HG02588 (cell line): ENCODE results near the gene NTRK3.

ENCODE experiments used
- ATAC-seq: cut with Tn5 transposase; IDR thresholded peaks from one replicate; pipeline ENCODE4 v1.9.1; 2021; ENCODE audit warnings: mild to moderate bottlenecking, moderate library complexity; ENCODE audit not compliant: unreplicated experiment

Gene NTRK3

GRCh38 chr15:88188300-88188699, 68.2 kb downstream of the NTRK3 start:
- ATAC-seq, result no peak

GRCh38 chr15:88187195-88187594, 69.3 kb downstream of the NTRK3 start:
- no peak for ATAC-seq

- no peak for ATAC-seq
These were observed 71.0 kb downstream of the NTRK3 start for GRCh38 chr15:88185584-88185983.

- no peak for ATAC-seq
These were observed 74.9 kb downstream of the NTRK3 start for GRCh38 chr15:88181613-88182012.

- peak; percentile 81 for ATAC-seq
These were observed 77.0 kb downstream of the NTRK3 start for GRCh38 chr15:88179562-88179961.

GRCh38 chr15:88178631-88179030, 77.9 kb downstream of the NTRK3 start:
- no peak for ATAC-seq

- ATAC-seq, result no peak
These were observed 79.1 kb downstream of the NTRK3 start for GRCh38 chr15:88177451-88177850.

GRCh38 chr15:88174571-88174970, 82.0 kb downstream of the NTRK3 start:
- no peak for ATAC-seq

DNA sequence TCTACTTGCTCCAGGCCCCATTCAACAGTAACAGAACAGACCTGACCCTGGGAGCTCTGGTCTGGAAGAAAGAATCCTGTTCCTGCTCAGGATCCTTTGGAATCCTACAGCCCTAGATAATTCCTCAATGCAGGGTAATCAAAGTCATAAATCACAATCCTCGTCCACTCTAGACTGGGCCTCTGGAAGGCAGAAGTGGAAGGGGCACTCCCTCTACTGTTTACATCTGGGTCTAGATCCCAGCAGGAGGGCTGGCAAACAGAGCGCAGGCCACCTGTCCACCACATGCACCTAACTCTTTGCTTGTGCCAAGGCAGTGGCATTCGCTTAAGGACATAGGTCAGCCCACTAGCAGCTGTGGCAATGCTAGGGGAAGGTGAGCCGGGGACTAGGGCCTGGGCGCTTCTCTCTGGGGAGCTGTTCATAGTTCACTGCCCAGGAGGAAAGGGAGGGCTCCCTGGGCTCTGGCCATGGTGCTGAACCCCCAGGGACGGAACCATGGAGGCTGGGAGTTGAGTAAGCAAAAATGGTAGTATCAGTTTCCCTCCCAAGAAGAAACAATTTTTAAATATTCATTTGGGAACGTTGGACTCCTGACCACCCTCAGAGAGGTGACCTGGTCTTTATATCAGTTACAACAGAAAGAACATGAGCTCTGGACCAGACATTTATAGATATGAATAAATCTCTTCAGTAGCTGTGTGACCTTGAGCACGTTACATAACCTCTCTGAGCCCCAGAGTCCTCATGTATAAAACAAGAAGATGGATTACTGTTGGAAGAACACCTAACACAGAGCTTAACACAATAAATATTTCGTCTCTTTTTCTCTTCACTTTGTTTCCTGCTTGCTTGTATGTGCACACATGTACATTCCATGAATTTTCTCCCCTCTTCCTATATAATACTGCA, 90.2 kb downstream of the NTRK3 start:
- ATAC-seq, result no peak

DNA sequence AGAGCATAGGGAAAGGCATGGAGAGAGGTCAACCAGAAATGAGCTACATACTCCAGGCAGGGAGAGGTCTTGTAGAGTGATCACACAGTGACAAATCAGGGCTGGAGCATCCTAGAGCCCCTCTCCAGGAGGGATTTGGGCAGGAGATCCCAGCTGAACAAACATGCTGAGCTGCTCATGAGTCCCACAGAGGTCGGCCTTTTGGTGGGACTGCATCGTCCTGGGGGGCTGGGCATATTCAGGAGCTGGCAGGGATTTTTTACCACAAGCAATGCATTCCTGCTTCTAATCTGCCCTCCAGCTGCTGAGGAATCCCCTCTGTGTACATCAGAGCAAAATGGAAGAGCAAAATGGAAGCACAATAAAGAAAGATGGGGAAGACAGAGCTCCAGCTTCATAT, 94.9 kb downstream of the NTRK3 start:
- no peak for ATAC-seq

- ATAC-seq, result no peak
These were observed 101.2 kb downstream of the NTRK3 start for GRCh38 chr15:88155310-88155709.

- ATAC-seq, result no peak
These were observed 103.9 kb downstream of the NTRK3 start for GRCh38 chr15:88152672-88153071.

GRCh38 chr15:88147760-88148159, 108.8 kb downstream of the NTRK3 start:
- no peak for ATAC-seq

- ATAC-seq, result no peak
These were observed 111.5 kb downstream of the NTRK3 start for GRCh38 chr15:88144921-88145653.

DNA sequence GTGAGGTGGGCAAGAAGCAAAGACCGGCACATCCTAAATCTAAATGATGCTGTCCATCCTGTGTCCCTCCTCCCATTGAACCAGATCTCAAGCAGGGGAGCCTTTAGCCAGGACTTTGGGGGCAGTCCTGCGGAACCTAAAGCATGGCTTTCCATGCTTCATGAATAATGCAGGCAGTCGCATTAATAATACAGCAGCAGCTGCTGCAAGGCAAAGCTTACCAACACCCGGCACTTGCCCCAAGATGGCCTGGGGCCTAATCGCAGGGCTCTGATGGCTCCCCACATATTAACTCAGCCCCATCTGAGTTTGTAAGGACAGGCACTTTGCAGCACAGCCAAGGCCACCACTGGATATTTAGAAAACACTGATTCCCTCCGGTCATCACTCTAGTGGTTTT, 114.4 kb downstream of the NTRK3 start:
- ATAC-seq, result no peak

GRCh38 chr15:88141269-88141889, 115.2 kb downstream of the NTRK3 start:
- ATAC-seq, result no peak

DNA sequence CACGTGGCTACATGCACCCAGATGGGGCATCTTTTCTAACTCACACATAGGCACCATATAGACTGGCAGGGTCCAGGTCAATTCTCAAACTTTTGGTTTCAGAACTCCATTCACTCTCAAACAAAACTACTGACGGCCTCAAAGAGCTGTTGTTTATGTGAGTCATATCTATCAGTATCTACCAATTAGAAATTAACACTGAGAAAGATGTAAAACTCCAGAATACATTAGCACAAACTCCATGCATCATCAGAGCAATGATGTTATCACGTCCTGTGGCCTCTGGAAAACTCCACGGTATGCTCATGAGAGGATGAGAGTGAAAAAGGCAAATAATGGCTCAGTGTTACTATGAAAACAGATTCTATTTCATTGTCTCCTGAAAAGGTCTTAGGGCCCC, 116.1 kb downstream of the NTRK3 start:
- no peak for ATAC-seq

- no peak for ATAC-seq
These were observed 116.6 kb downstream of the NTRK3 start for GRCh38 chr15:88139936-88140335.

GRCh38 chr15:88133795-88134194, 122.7 kb downstream of the NTRK3 start:
- no peak for ATAC-seq

DNA sequence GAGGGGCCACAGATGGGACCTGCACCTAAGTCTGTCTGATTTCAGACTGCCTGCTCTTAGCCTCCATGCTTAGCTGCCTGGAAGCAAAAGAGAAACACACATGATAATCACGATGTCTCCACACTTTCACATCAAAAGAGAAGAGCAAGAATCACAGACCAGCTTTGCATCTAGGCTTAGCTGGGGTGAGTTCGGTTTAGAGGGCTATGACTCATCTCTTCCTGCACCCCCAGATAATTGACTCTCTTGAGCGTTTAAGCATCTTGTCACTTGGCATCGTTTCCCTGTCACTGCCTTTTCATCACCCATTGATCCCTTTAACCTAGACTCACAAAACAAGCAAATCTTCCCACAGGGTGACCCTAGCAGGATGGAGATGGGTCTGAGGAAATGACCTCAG, 124.0 kb downstream of the NTRK3 start:
- ATAC-seq, result no peak

DNA sequence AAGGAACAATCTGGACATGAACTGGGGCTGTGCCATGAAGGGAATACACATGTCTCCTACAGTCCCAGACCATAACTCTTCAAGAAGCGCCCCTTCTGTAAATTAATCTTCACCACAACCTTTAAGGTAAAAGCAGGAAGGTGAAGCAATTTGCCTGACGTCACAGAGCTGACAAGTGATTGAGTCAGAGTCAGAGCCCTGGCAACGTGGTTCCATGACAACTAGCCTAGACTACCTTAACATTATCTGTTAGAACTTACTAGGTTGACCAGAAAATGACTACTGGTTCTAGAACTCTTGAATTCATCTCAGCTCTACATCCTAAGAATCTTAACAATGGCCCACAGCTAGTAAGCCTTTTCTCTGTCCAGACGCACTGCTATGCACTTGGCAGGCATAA, 124.6 kb downstream of the NTRK3 start:
- no peak for ATAC-seq

DNA sequence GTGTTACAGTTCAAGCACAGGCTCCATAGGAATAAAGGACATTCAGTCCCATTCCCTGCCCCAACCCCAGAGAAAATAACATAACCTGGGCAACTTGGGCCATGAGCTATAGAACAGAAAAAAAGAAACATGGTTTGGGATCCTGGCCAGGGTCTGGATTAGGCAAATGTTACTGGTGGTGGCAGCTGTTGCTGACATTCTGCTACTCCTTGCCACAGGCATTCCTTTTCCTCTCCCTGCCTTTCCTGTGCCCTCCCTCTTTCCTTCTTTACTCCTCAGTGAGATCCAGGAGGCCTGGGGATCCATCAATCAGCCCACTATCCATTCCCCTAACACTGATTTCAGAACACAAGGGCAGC, 129.1 kb downstream of the NTRK3 start:
- no peak for ATAC-seq
